HepG2 (cell line): ENCODE results near the gene PYGO2. TPM values are rescaled to one million over a fixed set of nuclear protein-coding genes. Genes with fewer than 3 reads are reported as not detected.
A peak's percentile ranks its signal among the peaks of the same experiment; 100 is the strongest.

Source experiments
- ASH2L ChIP-seq: fragments of 300-600, 200-600 bp; sonication (generic); IDR thresholded peaks from 2 replicates; pipeline ENCODE4 v1.7.0; 2017; ENCODE audit warnings: low read depth, mild to moderate bottlenecking, moderate library complexity, mixed read lengths, low read length; ENCODE audit not compliant: insufficient read length
- DBP ChIP-seq: sonication (generic); formaldehyde crosslinking; IDR thresholded peaks from 2 replicates; pipeline ENCODE4 v1.4.0; 2020; ENCODE audit warnings: missing genetic modification reagents; ENCODE audit errors: not compliant biosample characterization
- FOSL1 ChIP-seq: sonication (generic); formaldehyde crosslinking; IDR thresholded peaks from 2 replicates; pipeline ENCODE4 v1.9.0; 2021; ENCODE audit warnings: missing genetic modification reagents, borderline replicate concordance
- GPN1 ChIP-seq: sonication (generic); formaldehyde crosslinking; IDR thresholded peaks from 2 replicates; pipeline ENCODE4 v1.5.1; 2020; ENCODE audit warnings: missing genetic modification reagents, borderline replicate concordance
- IKZF1 ChIP-seq: fragments of 450-650 bp; IDR thresholded peaks from 2 replicates; pipeline ENCODE4 v1.7.1; 2016
- IRF2 ChIP-seq: IDR thresholded peaks from 2 replicates; pipeline ENCODE4 v1.6.1; 2018; ENCODE audit warnings: missing genetic modification reagents, missing compliant biosample characterization
- MTF2 ChIP-seq: sonication (generic); formaldehyde crosslinking; IDR thresholded peaks from 2 replicates; pipeline ENCODE4 v1.5.0; 2020; ENCODE audit warnings: missing genetic modification reagents, borderline replicate concordance
- NBN ChIP-seq: fragments of 450-650 bp; conservative IDR thresholded peaks from 2 replicates; pipeline ENCODE4 v1.6.1; 2017
- NR2F6 ChIP-seq, 2 experiments: IDR thresholded peaks; 2 replicates each; pipeline ENCODE4 v1.6.1; 2016; ENCODE audit warnings: antibody characterized with exemption in 1 of 2, mild to moderate bottlenecking in 1 of 2
- PAF1 ChIP-seq: IDR thresholded peaks from 2 replicates; pipeline ENCODE4 v1.6.1; 2016; ENCODE audit warnings: missing genetic modification reagents, missing compliant biosample characterization
- RAD21 ChIP-seq: fragments of 450-650 bp; formaldehyde crosslinking; IDR thresholded peaks from 2 replicates; pipeline ENCODE4 v1.5.0; 2020; ENCODE audit warnings: mild to moderate bottlenecking
- RELA ChIP-seq: sonication (generic); formaldehyde crosslinking; IDR thresholded peaks from 2 replicates; pipeline ENCODE4 v1.4.0; 2020; ENCODE audit warnings: missing genetic modification reagents
- REXO4 ChIP-seq: sonication (generic); formaldehyde crosslinking; IDR thresholded peaks from 2 replicates; pipeline ENCODE4 v1.8.0; 2022; ENCODE audit warnings: missing genetic modification reagents, mild to moderate bottlenecking, borderline replicate concordance
- SMAD3 ChIP-seq: sonication (generic); formaldehyde crosslinking; IDR thresholded peaks from 2 replicates; pipeline ENCODE4 v1.4.0; 2020; ENCODE audit warnings: missing genetic modification reagents
- SP5 ChIP-seq: IDR thresholded peaks from 2 replicates; pipeline ENCODE4 v1.6.1; 2016; ENCODE audit warnings: low read depth, borderline replicate concordance
- YEATS4 ChIP-seq: sonication (generic); formaldehyde crosslinking; IDR thresholded peaks from 2 replicates; pipeline ENCODE4 v1.4.0; 2020; ENCODE audit warnings: missing genetic modification reagents, borderline replicate concordance
- ZFY ChIP-seq: sonication (generic); formaldehyde crosslinking; IDR thresholded peaks from 2 replicates; pipeline ENCODE4 v1.4.0; 2020; ENCODE audit warnings: missing genetic modification reagents
- ZNF142 ChIP-seq: sonication (generic); formaldehyde crosslinking; IDR thresholded peaks from 2 replicates; pipeline ENCODE4 v1.4.0; 2020; ENCODE audit warnings: missing genetic modification reagents
- ZNF234 ChIP-seq: sonication (generic); formaldehyde crosslinking; conservative IDR thresholded peaks from 2 replicates; pipeline ENCODE4 v1.5.1; 2020; ENCODE audit warnings: mild to moderate bottlenecking, missing genetic modification reagents
- ZNF263 ChIP-seq: sonication (generic); formaldehyde crosslinking; IDR thresholded peaks from 2 replicates; pipeline ENCODE4 v1.4.0; 2020; ENCODE audit warnings: missing genetic modification reagents
- ZNF264 ChIP-seq: sonication (generic); formaldehyde crosslinking; IDR thresholded peaks from 2 replicates; pipeline ENCODE4 v1.4.0; 2020; ENCODE audit warnings: missing genetic modification reagents
- ZSCAN5A ChIP-seq: sonication (generic); formaldehyde crosslinking; IDR thresholded peaks from 2 replicates; pipeline ENCODE4 v1.8.0; 2022; ENCODE audit warnings: mild to moderate bottlenecking, missing genetic modification reagents, borderline replicate concordance
- polyA plus RNA-seq, 8 experiments: library from polyadenylated mRNA; depleted of rRNA in 3 of 8; stranded (reverse) in 7 of 8; unstranded in 1 of 8; fragments of >200 nt; fragmentation: Illumina TruSeq in 4 of 8; extraction: Trizol in 4 of 8; gene quantifications; 2 replicates each; pipeline versions ENCODE4 v1.2.1 to v1.2.3, GENCODE V29; 2011 to 2016; ENCODE audit warnings: low read depth in 4 of 8, missing spikeins in 1 of 8, mixed read lengths in 1 of 8; ENCODE audit not compliant: insufficient read depth in 1 of 8
- total RNA-seq, 5 experiments: library from RNA; depleted of rRNA; stranded (reverse); fragments of >200 nt; fragmentation: Illumina TruSeq; extraction: Trizol; gene quantifications; 2 replicates each; pipeline ENCODE4 v1.2.3, GENCODE V29; 2016; ENCODE audit warnings: low read depth in 1 of 5

The PYGO2 gene
- total and polyA plus RNA-seq, 2 of the 13 experiments (the other 11 are each of a cell fraction or from before 2014, with no cell fraction given) = 20.3 to 21.8 TPM

GRCh38 chr1:155007251-155007828 is 45.8 kb upstream of the PYGO2 start (continued):
- TF ChIP-seq YEATS4 (no peak), ZNF263 (CRISPR knock-in tag) (no peak), FOSL1 (no peak), ZNF142 (no peak), MTF2 (CRISPR knock-in tag) (no peak), PAF1 (CRISPR knock-in tag) (no peak), RAD21 (no peak), SMAD3 (CRISPR knock-in tag) (no peak), ASH2L (no peak), ZNF234 (no peak), IRF2 (CRISPR knock-in tag) (no peak), IKZF1 (no peak), GPN1 (CRISPR knock-in tag) (no peak), RELA (CRISPR knock-in tag) (no peak), NBN (no peak), ZSCAN5A (CRISPR knock-in tag) (no peak), ZFY (CRISPR knock-in tag) (no peak), DBP (CRISPR knock-in tag) (no peak), REXO4 (CRISPR knock-in tag) (no peak), SP5 (CRISPR knock-in tag) (peak; percentile 91), NR2F6 (IDR thresholded peaks at IDR 0.05) (peak; percentile 71; the same call in 1 of the 2 replicates), NR2F6 (CRISPR knock-in tag; IDR thresholded peaks at IDR 0.05) (peak; percentile 62), ZNF264 (no peak)
